NB4 (cell line): ENCODE measurements around the gene CACNA2D2.

Experiments
- DNase-seq: peaks from one replicate; pipeline ENCODE4 v3.0.0; 2010; ENCODE audit warnings: low read depth
- H3K4me3 ChIP-seq: one replicate; pipeline ENCODE4 v1.5.1; 2011; ENCODE audit warnings: mild to moderate bottlenecking, low read depth, low read length, moderate library complexity
- MYC ChIP-seq: IDR thresholded peaks from 2 replicates; pipeline ENCODE4 v1.6.1; 2011; ENCODE audit warnings: low read depth, low read length
- POLR2A ChIP-seq: IDR thresholded peaks from 2 replicates; pipeline ENCODE4 v1.6.1; 2011; ENCODE audit warnings: mild to moderate bottlenecking; ENCODE audit not compliant: insufficient read length; ENCODE audit errors: extremely low read depth
- TF ChIP-seq, protein P1 (sequence below): IDR thresholded peaks from one replicate; pipeline ENCODE4 v1.5.1; 2012; ENCODE audit warnings: low read depth, low read length
- TF ChIP-seq, protein P2 (sequence below): IDR thresholded peaks from 2 replicates; pipeline ENCODE4 v1.6.1; 2011; ENCODE audit warnings: low read depth, low read length

The CACNA2D2 gene

GRCh38 chr3:50333744-50334328 is 169.6 kb downstream of the CACNA2D2 start:
- no peak for DNase-seq
- H3K4me3 ChIP-seq: peak overlapping the region; percentile 3
- TF ChIP-seq, protein P1, sequence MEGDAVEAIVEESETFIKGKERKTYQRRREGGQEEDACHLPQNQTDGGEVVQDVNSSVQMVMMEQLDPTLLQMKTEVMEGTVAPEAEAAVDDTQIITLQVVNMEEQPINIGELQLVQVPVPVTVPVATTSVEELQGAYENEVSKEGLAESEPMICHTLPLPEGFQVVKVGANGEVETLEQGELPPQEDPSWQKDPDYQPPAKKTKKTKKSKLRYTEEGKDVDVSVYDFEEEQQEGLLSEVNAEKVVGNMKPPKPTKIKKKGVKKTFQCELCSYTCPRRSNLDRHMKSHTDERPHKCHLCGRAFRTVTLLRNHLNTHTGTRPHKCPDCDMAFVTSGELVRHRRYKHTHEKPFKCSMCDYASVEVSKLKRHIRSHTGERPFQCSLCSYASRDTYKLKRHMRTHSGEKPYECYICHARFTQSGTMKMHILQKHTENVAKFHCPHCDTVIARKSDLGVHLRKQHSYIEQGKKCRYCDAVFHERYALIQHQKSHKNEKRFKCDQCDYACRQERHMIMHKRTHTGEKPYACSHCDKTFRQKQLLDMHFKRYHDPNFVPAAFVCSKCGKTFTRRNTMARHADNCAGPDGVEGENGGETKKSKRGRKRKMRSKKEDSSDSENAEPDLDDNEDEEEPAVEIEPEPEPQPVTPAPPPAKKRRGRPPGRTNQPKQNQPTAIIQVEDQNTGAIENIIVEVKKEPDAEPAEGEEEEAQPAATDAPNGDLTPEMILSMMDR: no peak
- TF ChIP-seq MYC (no peak), POLR2A (no peak)
- TF ChIP-seq, protein P2, sequence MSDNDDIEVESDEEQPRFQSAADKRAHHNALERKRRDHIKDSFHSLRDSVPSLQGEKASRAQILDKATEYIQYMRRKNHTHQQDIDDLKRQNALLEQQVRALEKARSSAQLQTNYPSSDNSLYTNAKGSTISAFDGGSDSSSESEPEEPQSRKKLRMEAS: no peak

DNA sequence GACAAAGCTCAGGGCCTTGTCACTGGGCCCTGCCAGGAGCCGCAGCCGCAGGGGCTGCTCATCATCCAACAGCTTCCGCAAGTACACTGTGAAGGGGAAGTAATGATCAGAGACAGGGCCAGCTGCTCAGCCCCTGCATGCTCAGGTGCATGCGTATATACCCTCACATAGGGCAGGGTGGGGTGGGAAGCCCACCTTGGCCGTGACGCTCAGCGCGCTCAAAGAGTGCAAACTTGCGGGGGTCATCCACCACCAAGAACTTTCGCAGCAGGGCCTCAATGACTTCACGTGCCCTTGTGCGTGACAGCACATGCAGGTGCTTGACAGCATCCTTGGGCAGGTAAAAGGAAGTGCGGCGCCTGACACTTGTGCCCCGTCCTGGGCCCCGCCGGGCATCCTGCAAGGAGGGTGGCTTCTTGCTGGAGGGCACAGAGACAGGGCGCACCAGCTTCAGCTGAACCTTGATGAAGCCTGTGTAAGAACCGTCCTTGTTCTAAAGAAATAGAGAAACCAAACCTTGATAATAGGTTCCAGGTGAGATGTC is 172.0 kb downstream of the CACNA2D2 start:
- no peak for TF ChIP-seq POLR2A
- TF ChIP-seq, protein P1: no peak
- no peak for TF ChIP-seq MYC
- TF ChIP-seq, protein P2: no peak
- DNase-seq: no peak
- H3K4me3 ChIP-seq: no peak overlapping the region

GRCh38 chr3:50330330-50330729 is 173.1 kb downstream of the CACNA2D2 start:
- no peak overlapping the region for H3K4me3 ChIP-seq
- TF ChIP-seq, protein P1: no peak
- TF ChIP-seq, protein P2: no peak
- TF ChIP-seq MYC (no peak), POLR2A (no peak)
- DNase-seq: no peak

- peak; percentile 97 for DNase-seq
- TF ChIP-seq MYC (no peak; the same call in 1 of the 2 replicates), POLR2A (peak; percentile 69)
- TF ChIP-seq, protein P1: no peak
- TF ChIP-seq, protein P2: peak; percentile 56; the same call in 1 of the 2 replicates
- peak within 1 kb of the TSS; percentile 91 for H3K4me3 ChIP-seq
Observed at GRCh38 chr3:50327943-50328691, 175.3 kb downstream of the CACNA2D2 start, which contains the start of gene TUSC2. Gene TUSC2, minus strand, starts transcription at chr3:50328223. Its CDS starts 124 bp downstream, at chr3:50328099.

DNA sequence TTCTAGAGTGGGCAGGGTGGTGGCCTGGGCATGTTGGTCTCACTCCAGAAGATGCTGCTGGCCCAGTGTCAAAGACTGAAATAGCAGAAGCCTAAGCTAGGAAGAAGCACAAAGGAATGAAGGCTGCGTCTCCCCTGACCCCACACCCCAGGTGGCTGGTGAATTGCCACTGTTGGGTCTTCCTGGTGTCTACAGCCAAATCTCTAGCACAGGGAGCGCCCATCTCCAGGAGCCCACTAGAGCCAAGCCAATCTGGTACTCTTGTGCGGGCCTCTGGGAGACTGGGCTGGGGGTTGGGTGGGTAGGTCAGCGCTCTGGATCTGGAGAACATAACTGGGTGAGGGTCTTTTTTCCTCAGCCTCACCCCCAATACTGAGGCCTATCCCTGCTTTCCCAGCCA is 176.3 kb downstream of the CACNA2D2 start:
- no peak for DNase-seq
- H3K4me3 ChIP-seq: peak overlapping the region; percentile 91
- no peak for TF ChIP-seq POLR2A
- no peak for TF ChIP-seq MYC
- TF ChIP-seq, protein P2: no peak
- TF ChIP-seq, protein P1: no peak
